Vagina (tissue), 2 donors: Measurements from ENCODE around the gene SGCA. TPM values are rescaled to one million over a fixed set of nuclear protein-coding genes. Genes with fewer than 3 reads are reported as not detected.

Experiments
- DNase-seq, 2 donors: peaks; one replicate each; pipeline ENCODE4 v3.0.0-alpha.2; 2017; ENCODE audit errors: extremely low spot score in 2 of 2
- H3K27ac ChIP-seq: fragments of 200-600 bp; sonication (generic); one replicate; pipeline ENCODE4 v1.5.1; 2019
- H3K27me3 ChIP-seq: fragments of 200-600 bp; sonication (generic); one replicate; pipeline ENCODE4 v1.5.1; 2019
- H3K36me3 ChIP-seq, 2 donors: fragments of 200-600 bp; sonication (generic); one replicate each; pipeline ENCODE4 v1.5.1; 2017 to 2019
- H3K4me1 ChIP-seq: fragments of 200-600 bp; sonication (generic); one replicate; pipeline ENCODE4 v1.5.1; 2019
- H3K4me3 ChIP-seq, 2 donors: fragments of 200-600 bp; sonication (generic); 1 replicate in 1 of 2; 2 replicates in 1 of 2; pipeline ENCODE4 v1.5.1; 2016 to 2019
- H3K9me3 ChIP-seq: fragments of 200-600 bp; sonication (generic); one replicate; pipeline ENCODE4 v1.5.1; 2019
- POLR2A ChIP-seq, 2 donors: fragments of 450-650 bp; IDR thresholded peaks; one replicate each; pipeline ENCODE4 v1.6.1; 2017; ENCODE audit warnings: antibody characterized with exemption in 2 of 2, mild to moderate bottlenecking in 2 of 2, moderate library complexity in 2 of 2
- POLR2AphosphoS5 ChIP-seq, 2 donors: sonication (generic); formaldehyde crosslinking; IDR thresholded peaks; one replicate each; pipeline ENCODE4 v1.9.0; 2017; ENCODE audit warnings: antibody characterized with exemption in 2 of 2, mild to moderate bottlenecking in 2 of 2, low read depth in 1 of 2; ENCODE audit not compliant: insufficient read depth in 1 of 2
- intact Hi-C: fragments of 100-400 bp; cut with DNase I; formaldehyde crosslinking; loops from one replicate; pipeline ENCODE4 v1.15.1; 2023
- total RNA-seq: library from RNA; depleted of rRNA; stranded (reverse); fragments of >200 nt; gene quantifications from one replicate; pipeline ENCODE4 v1.2.3, GENCODE V29; 2016
- TF ChIP-seq, protein P1 (sequence below), 3 experiments: fragments of 450-650 bp in 2 of 3; fragments of 200-600 bp in 1 of 3; sonication (generic) in 1 of 3; IDR thresholded peaks; one replicate each; pipeline ENCODE4 v1.5.1; 2017 to 2019; ENCODE audit warnings: antibody characterized with exemption in 3 of 3, mild to moderate bottlenecking in 2 of 3, moderate library complexity in 2 of 3

Gene SGCA
- total RNA-seq, 1 donor from 2014 or later = 2.2 TPM

DNA sequence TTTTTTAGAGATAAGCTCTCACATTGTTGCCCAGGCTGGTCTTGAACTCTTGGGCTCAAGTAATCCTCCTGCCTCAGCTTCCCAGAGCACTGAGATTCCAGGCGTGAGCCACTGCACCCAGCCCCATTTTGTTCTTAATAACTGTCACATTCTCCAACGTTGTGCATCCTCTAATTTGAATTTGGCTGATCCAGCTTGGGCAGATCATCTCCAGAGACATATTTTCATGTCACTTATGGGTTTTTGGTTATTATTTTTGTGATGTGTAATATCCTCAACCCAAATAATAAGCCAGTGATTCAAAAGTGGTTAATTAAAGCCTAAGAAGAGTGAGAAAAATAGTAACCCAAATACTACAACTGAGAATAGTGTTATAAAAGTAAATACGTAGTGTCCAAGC lies 51.8 kb downstream of the SGCA start:
- H3K36me3 ChIP-seq = no peaks in the 10 kb centered on the region
- no peaks in the 10 kb centered on the region for H3K27me3 ChIP-seq
- no peaks in the 10 kb centered on the region for H3K9me3 ChIP-seq
- TF ChIP-seq POLR2AphosphoS5 (IDR thresholded peaks at IDR 0.05; ENCODE audit: insufficient read depth in 1 of 2, low read depth in 1 of 2) = no peak
- TF ChIP-seq, protein P1, sequence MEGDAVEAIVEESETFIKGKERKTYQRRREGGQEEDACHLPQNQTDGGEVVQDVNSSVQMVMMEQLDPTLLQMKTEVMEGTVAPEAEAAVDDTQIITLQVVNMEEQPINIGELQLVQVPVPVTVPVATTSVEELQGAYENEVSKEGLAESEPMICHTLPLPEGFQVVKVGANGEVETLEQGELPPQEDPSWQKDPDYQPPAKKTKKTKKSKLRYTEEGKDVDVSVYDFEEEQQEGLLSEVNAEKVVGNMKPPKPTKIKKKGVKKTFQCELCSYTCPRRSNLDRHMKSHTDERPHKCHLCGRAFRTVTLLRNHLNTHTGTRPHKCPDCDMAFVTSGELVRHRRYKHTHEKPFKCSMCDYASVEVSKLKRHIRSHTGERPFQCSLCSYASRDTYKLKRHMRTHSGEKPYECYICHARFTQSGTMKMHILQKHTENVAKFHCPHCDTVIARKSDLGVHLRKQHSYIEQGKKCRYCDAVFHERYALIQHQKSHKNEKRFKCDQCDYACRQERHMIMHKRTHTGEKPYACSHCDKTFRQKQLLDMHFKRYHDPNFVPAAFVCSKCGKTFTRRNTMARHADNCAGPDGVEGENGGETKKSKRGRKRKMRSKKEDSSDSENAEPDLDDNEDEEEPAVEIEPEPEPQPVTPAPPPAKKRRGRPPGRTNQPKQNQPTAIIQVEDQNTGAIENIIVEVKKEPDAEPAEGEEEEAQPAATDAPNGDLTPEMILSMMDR (IDR thresholded peaks at IDR 0.05) = no peak
- intact Hi-C loops = no loop called here
- H3K27ac ChIP-seq = peak overlapping the region; percentile 97
- no peak overlapping the region for H3K4me3 ChIP-seq
- peaks cover 71% of the 10 kb centered on the region for H3K4me1 ChIP-seq
- DNase-seq = no peak

DNA sequence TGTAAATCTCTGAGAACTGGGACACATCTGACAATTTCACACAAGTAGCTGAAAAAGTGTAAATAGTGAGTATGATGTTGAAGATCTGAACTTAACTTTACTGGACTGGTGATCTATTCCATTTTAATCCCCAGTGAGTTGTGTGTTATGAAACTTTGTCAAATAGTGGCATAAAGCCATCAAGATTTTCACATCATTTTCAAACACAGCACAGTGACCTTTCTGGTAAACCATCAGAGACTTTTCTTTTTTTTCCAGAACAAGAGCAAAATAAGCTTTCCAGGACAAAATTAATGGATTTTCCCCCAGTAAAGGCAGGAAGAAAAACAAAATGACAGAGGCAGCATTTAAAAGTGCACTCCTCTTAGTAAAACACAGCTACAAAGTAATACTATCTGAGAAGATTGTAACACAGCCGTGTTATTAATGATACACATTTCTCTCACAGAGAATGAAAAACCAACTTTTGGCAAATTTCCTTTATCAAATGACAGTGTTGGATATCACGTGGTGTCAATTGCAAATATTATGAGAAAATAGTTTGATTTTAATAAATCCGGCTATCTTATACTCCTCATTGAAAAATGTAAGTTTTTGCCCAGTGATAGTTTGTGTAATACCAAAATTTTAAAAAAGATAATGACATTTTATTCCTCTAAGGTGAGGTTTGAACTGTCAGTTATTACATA lies 52.4 kb downstream of the SGCA start:
- H3K4me3 ChIP-seq = no peak overlapping the region
- no peaks in the 10 kb centered on the region for H3K36me3 ChIP-seq
- H3K4me1 ChIP-seq = peaks cover 76% of the 10 kb centered on the region
- H3K9me3 ChIP-seq = no peaks in the 10 kb centered on the region
- DNase-seq = no peak
- TF ChIP-seq, protein P1 (IDR thresholded peaks at IDR 0.05) = no peak
- TF ChIP-seq POLR2AphosphoS5 (IDR thresholded peaks at IDR 0.05; ENCODE audit: insufficient read depth in 1 of 2, low read depth in 1 of 2) = no peak
- TF ChIP-seq POLR2A (IDR thresholded peaks at IDR 0.05) = no peak
- intact Hi-C loops = no loop called here
- no peaks in the 10 kb centered on the region for H3K27me3 ChIP-seq
- peak overlapping the region; percentile 97 for H3K27ac ChIP-seq

DNA sequence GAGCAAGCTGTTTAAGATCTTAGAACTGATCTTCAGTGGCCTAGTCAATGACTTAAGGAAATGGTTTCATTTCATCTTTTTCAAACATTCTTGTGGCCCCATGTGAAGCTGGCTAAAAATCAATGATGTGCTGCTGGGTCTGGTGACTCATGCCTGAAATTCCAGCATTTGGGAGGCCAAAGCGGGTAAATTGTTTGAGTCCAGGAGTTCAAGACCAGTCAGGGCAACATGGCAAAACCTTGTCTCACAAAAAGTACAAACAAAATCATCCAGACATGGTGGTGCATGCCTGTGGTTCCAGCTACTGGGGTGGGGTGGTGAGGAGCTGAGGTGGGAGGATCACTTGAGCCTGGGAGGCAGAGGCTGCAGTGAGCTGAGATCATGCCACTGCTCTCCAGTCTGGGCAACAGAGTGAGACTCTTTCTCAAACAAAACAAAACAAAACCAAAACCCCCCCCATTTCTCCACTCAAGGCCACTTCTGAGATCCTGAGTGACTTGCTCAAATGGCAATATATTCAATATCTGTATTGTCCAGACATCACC lies 53.0 kb downstream of the SGCA start:
- TF ChIP-seq POLR2A (IDR thresholded peaks at IDR 0.05) (no peak), POLR2AphosphoS5 (IDR thresholded peaks at IDR 0.05; ENCODE audit: insufficient read depth in 1 of 2, low read depth in 1 of 2) (peak in 1 of 2 donors; percentile 25)
- TF ChIP-seq, protein P1 (IDR thresholded peaks at IDR 0.05) = no peak
- Histone ChIP-seq H3K36me3 (no peaks in the 10 kb centered on the region), H3K4me1 (peaks cover 74% of the 10 kb centered on the region), H3K9me3 (no peaks in the 10 kb centered on the region), H3K27ac (peak overlapping the region; percentile 97), H3K27me3 (no peaks in the 10 kb centered on the region), H3K4me3 (no peak overlapping the region)
- intact Hi-C loops = no loop called here
- no peak for DNase-seq

DNA sequence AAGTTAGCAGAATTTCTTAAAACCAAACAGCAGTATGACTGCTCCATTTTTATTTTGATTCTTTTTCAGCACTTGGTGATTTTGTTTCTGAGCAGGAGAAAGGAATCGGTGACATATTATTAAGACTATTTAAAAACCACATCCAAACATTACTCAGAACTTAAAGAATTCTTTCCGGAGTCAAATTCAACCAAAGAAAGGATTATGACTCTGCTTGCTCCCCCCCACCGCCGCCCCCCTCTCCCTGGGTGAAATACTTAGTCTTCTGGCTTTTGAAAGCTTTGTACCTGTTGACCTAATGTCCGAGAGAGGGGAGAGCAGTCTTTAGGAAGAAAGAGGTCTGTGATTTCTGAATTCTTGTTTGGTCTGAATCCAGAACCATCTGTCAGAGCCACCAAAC lies 53.5 kb downstream of the SGCA start:
- H3K27me3 ChIP-seq = no peaks in the 10 kb centered on the region
- no peak for DNase-seq
- intact Hi-C loops = no loop called here
- TF ChIP-seq POLR2AphosphoS5 (IDR thresholded peaks at IDR 0.05; ENCODE audit: insufficient read depth in 1 of 2, low read depth in 1 of 2) = no peak
- TF ChIP-seq, protein P1 (IDR thresholded peaks at IDR 0.05) = no peak
- TF ChIP-seq POLR2A (IDR thresholded peaks at IDR 0.05) = no peak
- no peak overlapping the region for H3K4me3 ChIP-seq
- no peaks in the 10 kb centered on the region for H3K9me3 ChIP-seq
- H3K27ac ChIP-seq = peak overlapping the region; percentile 97
- peaks cover 69% of the 10 kb centered on the region for H3K4me1 ChIP-seq
- no peaks in the 10 kb centered on the region for H3K36me3 ChIP-seq

DNA sequence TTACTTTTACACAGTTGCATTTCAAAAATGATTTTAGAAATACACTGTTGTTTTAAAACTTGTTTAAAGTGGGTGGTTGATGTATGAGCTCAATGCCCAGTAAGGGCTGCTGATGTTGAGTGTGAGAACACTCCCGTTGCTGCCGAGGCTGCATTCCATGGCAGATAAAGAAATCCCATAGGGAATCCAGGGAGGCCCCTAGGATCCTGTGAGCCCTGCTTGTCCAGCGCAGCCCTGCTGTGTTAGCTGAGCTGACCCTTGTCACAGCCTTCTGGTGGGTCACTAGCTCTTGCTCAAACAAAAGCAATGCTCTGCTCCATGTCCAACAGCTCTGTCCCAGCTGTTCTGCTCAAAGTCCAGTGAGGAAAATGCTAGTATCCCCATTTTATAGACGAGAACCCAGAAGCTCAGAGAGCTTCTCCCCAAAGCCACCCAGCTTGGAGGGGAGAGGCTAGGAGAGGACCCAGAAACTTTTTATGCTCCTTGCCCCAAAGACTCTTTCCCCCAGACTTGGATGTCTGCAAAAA lies 54.2 kb downstream of the SGCA start:
- peaks cover 63% of the 10 kb centered on the region for H3K4me1 ChIP-seq
- no peaks in the 10 kb centered on the region for H3K36me3 ChIP-seq
- TF ChIP-seq POLR2AphosphoS5 (IDR thresholded peaks at IDR 0.05; ENCODE audit: insufficient read depth in 1 of 2, low read depth in 1 of 2) = no peak
- TF ChIP-seq, protein P1 (IDR thresholded peaks at IDR 0.05) = no peak
- no peak for TF ChIP-seq POLR2A (IDR thresholded peaks at IDR 0.05)
- H3K4me3 ChIP-seq = no peak overlapping the region
- intact Hi-C loops = loop anchor here (5.0 kb wide), 1 partner anchor 47 kb away; no protein-coding TSS in a partner anchor
- no peaks in the 10 kb centered on the region for H3K27me3 ChIP-seq
- H3K9me3 ChIP-seq = no peaks in the 10 kb centered on the region
- H3K27ac ChIP-seq = peak overlapping the region; percentile 97
- no peak for DNase-seq
